Measurements from ENCODE around the gene NDUFA3. TPM values are rescaled to one million over a fixed set of nuclear protein-coding genes. Genes with fewer than 3 reads are reported as not detected.

Gene NDUFA3
- total RNA-seq, 1 donor from 2014 or later: 503 TPM

GRCh38 chr19:54074851-54075250 is 27.8 kb upstream of the NDUFA3 start:
- peaks cover 24% of the 10 kb centered on the region for H3K9me3 ChIP-seq (replicated peaks)
- peaks cover 26% of the 10 kb centered on the region for H3K27me3 ChIP-seq (ENCODE audit: low read depth)
- intact Hi-C loops (cut with micrococcal nuclease): no loop called here

GRCh38 chr19:54077334-54077733 is 25.3 kb upstream of the NDUFA3 start:
- DNase-seq: no peak
- Histone ChIP-seq H3K27me3 (ENCODE audit: low read depth) (peaks cover 31% of the 10 kb centered on the region), H3K4me1 (no peaks in the 10 kb centered on the region), H3K9me3 (replicated peaks) (peaks cover 33% of the 10 kb centered on the region), H3K36me3 (no peaks in the 10 kb centered on the region), H3K27ac (replicated peaks) (no peak overlapping the region), H3K4me3 (no peak overlapping the region)
- TF ChIP-seq CTCF (IDR thresholded peaks at IDR 0.05; ENCODE audit: borderline replicate concordance): no peak
- intact Hi-C loops (cut with micrococcal nuclease): no loop called here

More at GRCh38 chr19:54074851-54075250, 27.8 kb upstream of the NDUFA3 start:
- no peak for DNase-seq
- no peaks in the 10 kb centered on the region for H3K4me1 ChIP-seq
- no peak for TF ChIP-seq CTCF (IDR thresholded peaks at IDR 0.05; ENCODE audit: borderline replicate concordance)
- H3K36me3 ChIP-seq: no peaks in the 10 kb centered on the region
- no peak overlapping the region for H3K4me3 ChIP-seq
- no peak overlapping the region for H3K27ac ChIP-seq (replicated peaks)

GRCh38 chr19:54081032-54081431 is 21.6 kb upstream of the NDUFA3 start, which contains the start of gene TARM1:
Gene TARM1 (minus strand): TSS chr19:54081365. CDS start chr19:54081340, 25 bp downstream.
- H3K4me1 ChIP-seq: no peaks in the 10 kb centered on the region
- intact Hi-C loops (cut with micrococcal nuclease): no loop called here
- DNase-seq: no peak

GRCh38 chr19:54084410-54084809 is 18.2 kb upstream of the NDUFA3 start:
- intact Hi-C loops (cut with micrococcal nuclease): no loop called here
- H3K27me3 ChIP-seq (ENCODE audit: low read depth): peaks cover 15% of the 10 kb centered on the region
- no peaks in the 10 kb centered on the region for H3K36me3 ChIP-seq
- H3K4me3 ChIP-seq: no peak overlapping the region
- no peak for TF ChIP-seq CTCF (IDR thresholded peaks at IDR 0.05; ENCODE audit: borderline replicate concordance)
- DNase-seq: no peak
- H3K27ac ChIP-seq (replicated peaks): no peak overlapping the region
- H3K9me3 ChIP-seq (replicated peaks): peaks cover 31% of the 10 kb centered on the region
- no peaks in the 10 kb centered on the region for H3K4me1 ChIP-seq

More at GRCh38 chr19:54081032-54081431, 21.6 kb upstream of the NDUFA3 start, which contains the start of gene TARM1:
- TF ChIP-seq CTCF (IDR thresholded peaks at IDR 0.05; ENCODE audit: borderline replicate concordance): no peak
- H3K27ac ChIP-seq (replicated peaks): no peak within 1 kb of the TSS
- H3K36me3 ChIP-seq: no peaks in the 10 kb centered on the region
- H3K9me3 ChIP-seq (replicated peaks): peaks cover 33% of the 10 kb centered on the region
- peaks cover 27% of the 10 kb centered on the region for H3K27me3 ChIP-seq (ENCODE audit: low read depth)
- no peak within 1 kb of the TSS for H3K4me3 ChIP-seq

GRCh38 chr19:54094426-54095000 is 8.1 kb upstream of the NDUFA3 start:
- TF ChIP-seq CTCF (IDR thresholded peaks at IDR 0.05; ENCODE audit: borderline replicate concordance): no peak
- Histone ChIP-seq H3K27me3 (ENCODE audit: low read depth) (peaks cover 82% of the 10 kb centered on the region), H3K9me3 (replicated peaks) (no peaks in the 10 kb centered on the region), H3K27ac (replicated peaks) (no peak overlapping the region), H3K4me1 (peaks cover 6% of the 10 kb centered on the region), H3K36me3 (no peaks in the 10 kb centered on the region), H3K4me3 (no peak overlapping the region)
- intact Hi-C loops (cut with micrococcal nuclease): no loop called here
- no peak for DNase-seq
